Peyer's patch (tissue), 4 donors: ENCODE measurements around the gene TBXAS1.

ENCODE experiments used
- POLR2A ChIP-seq, 2 donors: fragments of 450-650 bp; IDR thresholded peaks; one replicate each; pipeline ENCODE4 v1.5.1; 2017; ENCODE audit warnings: antibody characterized with exemption in 2 of 2, mild to moderate bottlenecking in 2 of 2, moderate library complexity in 2 of 2
- TF ChIP-seq, protein P1 (sequence below), 6 experiments: fragments of 450-650 bp in 4 of 6; fragments of 200-600 bp in 2 of 6; sonication (generic) in 1 of 6; IDR thresholded peaks; one replicate each; pipeline ENCODE4 v1.5.1; 2017 to 2019; ENCODE audit warnings: antibody characterized with exemption in 6 of 6, mild to moderate bottlenecking in 3 of 6, moderate library complexity in 1 of 6

DNA sequence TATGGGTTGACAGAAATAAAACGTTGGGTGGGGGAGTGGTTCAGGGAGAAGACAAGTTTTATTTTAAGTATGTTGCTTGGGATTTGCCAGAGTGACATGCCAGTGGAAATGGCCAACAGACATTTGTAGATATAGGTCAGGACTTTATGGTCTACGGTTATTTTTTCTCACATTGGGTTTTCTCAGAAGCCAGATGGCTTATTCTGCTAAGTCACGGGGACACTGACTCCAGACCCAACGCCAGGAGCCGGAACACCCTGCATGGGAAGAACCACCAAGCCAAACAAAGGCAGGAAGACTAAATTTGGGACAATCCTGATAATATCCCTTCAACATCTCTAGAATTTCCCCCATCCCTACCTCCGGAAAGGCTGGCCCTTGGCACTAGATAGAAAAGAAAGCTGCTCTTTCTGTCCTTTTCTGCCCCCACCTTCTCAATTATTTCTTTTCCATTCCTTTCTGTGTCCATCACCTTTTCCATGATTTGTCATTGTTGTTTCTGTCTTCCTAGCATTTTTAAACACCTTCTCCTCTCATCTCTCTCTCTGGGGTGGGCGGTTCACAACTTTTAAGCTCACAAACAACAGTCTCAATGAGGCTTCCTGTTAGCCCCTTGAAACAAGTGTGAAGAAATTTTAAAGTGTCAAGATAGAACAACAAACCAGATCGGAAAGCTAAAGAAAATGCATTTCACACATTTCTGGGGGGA is 44.7 kb downstream of the TBXAS1 start:
- TF ChIP-seq, protein P1, sequence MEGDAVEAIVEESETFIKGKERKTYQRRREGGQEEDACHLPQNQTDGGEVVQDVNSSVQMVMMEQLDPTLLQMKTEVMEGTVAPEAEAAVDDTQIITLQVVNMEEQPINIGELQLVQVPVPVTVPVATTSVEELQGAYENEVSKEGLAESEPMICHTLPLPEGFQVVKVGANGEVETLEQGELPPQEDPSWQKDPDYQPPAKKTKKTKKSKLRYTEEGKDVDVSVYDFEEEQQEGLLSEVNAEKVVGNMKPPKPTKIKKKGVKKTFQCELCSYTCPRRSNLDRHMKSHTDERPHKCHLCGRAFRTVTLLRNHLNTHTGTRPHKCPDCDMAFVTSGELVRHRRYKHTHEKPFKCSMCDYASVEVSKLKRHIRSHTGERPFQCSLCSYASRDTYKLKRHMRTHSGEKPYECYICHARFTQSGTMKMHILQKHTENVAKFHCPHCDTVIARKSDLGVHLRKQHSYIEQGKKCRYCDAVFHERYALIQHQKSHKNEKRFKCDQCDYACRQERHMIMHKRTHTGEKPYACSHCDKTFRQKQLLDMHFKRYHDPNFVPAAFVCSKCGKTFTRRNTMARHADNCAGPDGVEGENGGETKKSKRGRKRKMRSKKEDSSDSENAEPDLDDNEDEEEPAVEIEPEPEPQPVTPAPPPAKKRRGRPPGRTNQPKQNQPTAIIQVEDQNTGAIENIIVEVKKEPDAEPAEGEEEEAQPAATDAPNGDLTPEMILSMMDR (IDR thresholded peaks at IDR 0.05): no peak
- no peak for TF ChIP-seq POLR2A (IDR thresholded peaks at IDR 0.05)
